Measurements from ENCODE around the gene APLNR.

DNA sequence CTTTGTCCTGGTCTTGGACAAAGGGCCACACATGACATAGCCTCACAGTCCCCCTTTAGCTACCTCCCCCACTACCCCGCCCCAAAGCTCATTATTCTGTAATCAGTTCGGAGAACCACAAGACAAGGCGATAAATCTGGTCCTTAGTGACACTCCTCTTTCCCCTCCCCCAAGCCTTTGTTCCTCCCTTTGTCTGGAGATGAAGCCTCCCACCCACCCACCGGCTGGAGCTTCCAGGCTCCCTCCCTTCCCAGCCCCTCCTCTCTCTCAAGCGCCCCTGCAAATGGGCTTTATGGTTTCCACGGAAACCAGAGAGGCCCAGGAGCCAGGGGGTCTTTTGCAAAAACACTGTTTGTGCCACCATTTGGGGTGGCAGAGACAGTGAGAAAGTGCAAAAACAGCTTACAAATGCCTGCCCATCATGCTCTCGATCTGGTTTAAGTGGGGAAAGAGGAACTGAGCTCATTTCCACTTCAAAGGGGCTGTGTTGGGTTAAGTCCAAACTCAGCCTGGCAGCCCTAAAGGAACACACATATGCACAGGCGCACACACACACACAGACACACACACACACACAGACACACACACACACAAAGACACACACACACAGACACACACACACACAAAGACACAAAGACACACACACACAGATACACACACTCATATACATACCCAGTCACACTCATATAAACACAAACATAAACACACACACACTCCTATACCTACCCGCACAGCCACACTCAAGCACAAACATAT is 23.5 kb downstream of the APLNR start:
- TF ChIP-seq, protein P1, sequence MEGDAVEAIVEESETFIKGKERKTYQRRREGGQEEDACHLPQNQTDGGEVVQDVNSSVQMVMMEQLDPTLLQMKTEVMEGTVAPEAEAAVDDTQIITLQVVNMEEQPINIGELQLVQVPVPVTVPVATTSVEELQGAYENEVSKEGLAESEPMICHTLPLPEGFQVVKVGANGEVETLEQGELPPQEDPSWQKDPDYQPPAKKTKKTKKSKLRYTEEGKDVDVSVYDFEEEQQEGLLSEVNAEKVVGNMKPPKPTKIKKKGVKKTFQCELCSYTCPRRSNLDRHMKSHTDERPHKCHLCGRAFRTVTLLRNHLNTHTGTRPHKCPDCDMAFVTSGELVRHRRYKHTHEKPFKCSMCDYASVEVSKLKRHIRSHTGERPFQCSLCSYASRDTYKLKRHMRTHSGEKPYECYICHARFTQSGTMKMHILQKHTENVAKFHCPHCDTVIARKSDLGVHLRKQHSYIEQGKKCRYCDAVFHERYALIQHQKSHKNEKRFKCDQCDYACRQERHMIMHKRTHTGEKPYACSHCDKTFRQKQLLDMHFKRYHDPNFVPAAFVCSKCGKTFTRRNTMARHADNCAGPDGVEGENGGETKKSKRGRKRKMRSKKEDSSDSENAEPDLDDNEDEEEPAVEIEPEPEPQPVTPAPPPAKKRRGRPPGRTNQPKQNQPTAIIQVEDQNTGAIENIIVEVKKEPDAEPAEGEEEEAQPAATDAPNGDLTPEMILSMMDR (conservative IDR thresholded peaks at IDR 0.05 in 1 of 2, IDR thresholded peaks at IDR 0.05 in 1 of 2; ENCODE audit: extremely low read depth in 1 of 2, insufficient read depth in 1 of 2, low read depth in 1 of 2, low read length in 2 of 2), result no peak
- no peak for TF ChIP-seq EZH2 (IDR thresholded peaks at IDR 0.05; ENCODE audit: borderline replicate concordance, low read length)

All from mammary epithelial cell (primary cell).